PC-3 (cell line): Measurements from ENCODE around the gene NR2C2AP. TPM values are rescaled to one million over a fixed set of nuclear protein-coding genes. Genes with fewer than 3 reads are reported as not detected.

ENCODE experiments used
- ATAC-seq: fragments of 200-7000 bp; cut with Tn5 transposase; 2 replicates; pipeline ENCODE4 v1.9.1; 2020; ENCODE audit warnings: mild to moderate bottlenecking, moderate library complexity
- BruUV-seq: library from RNA; stranded (reverse); fragments of 400-500 nt; replicated peaks from 2 replicates; lab custom pipeline; 2021; lab: Mats Ljungman, UMichigan
- CTCF ChIA-PET: fragments of 300-600 bp; sonication (Branson Sonifier 250); formaldehyde crosslinking; loops from one replicate; lab custom pipeline; 2022; ENCODE audit warnings: antibody characterized with exemption; lab: Charles Lee
- POLR2A ChIA-PET: fragments of 300-600 bp; sonication (Branson Sonifier 250); formaldehyde crosslinking; loops from one replicate; lab custom pipeline; 2022; ENCODE audit warnings: antibody characterized with exemption; ENCODE audit not compliant: unreplicated experiment; lab: Charles Lee
- DNase-seq: peaks from one replicate; pipeline ENCODE4 v3.0.0-alpha.2; 2015
- H2AFZ ChIP-seq: fragments of 300-600 bp; sonication (generic); 2 replicates; pipeline ENCODE4 v1.6.0; 2016; ENCODE audit warnings: antibody characterized with exemption, low read length
- H3F3A ChIP-seq: fragments of 300-600 bp; sonication (generic); one replicate; pipeline ENCODE4 v1.6.0; 2017; ENCODE audit warnings: antibody characterized with exemption, low read length, control low read depth, mild to moderate bottlenecking; ENCODE audit not compliant: unreplicated experiment
- H3K27ac ChIP-seq: fragments of 300-600 bp; sonication (generic); 2 replicates; pipeline ENCODE4 v1.5.1; 2016; ENCODE audit warnings: mild to moderate bottlenecking, low read length
- H3K27me3 ChIP-seq: fragments of 300-600 bp; sonication (generic); 2 replicates; pipeline ENCODE4 v1.6.1; 2016; ENCODE audit warnings: low read length, mixed read lengths
- H3K36me3 ChIP-seq: fragments of 300-600 bp; sonication (generic); 2 replicates; pipeline ENCODE4 v1.6.1; 2016; ENCODE audit warnings: low read depth, mixed run types, low read length, mixed read lengths
- H3K4me1 ChIP-seq: fragments of 300-600 bp; sonication (generic); 2 replicates; pipeline ENCODE4 v1.5.1; 2016; ENCODE audit warnings: low read length; ENCODE audit not compliant: insufficient read depth
- H3K4me2 ChIP-seq: fragments of 300-600 bp; sonication (generic); 2 replicates; pipeline ENCODE4 v1.6.0; 2016; ENCODE audit warnings: low read length
- H3K4me3 ChIP-seq: fragments of 300-600 bp; sonication (generic); 2 replicates; pipeline ENCODE4 v1.5.1; 2016; ENCODE audit warnings: mild to moderate bottlenecking, low read length, mixed read lengths
- H3K79me2 ChIP-seq: fragments of 300-600 bp; sonication (generic); 2 replicates; pipeline ENCODE4 v1.6.1; 2017; ENCODE audit warnings: low read length, mixed read lengths
- H3K9ac ChIP-seq: fragments of 300-600 bp; sonication (generic); 2 replicates; pipeline ENCODE4 v1.6.0; 2016; ENCODE audit warnings: mild to moderate bottlenecking, low read length
- H3K9me2 ChIP-seq: fragments of 300-600 bp; sonication (generic); replicated peaks from 2 replicates; pipeline ENCODE4 v1.6.1; 2016; ENCODE audit warnings: mixed run types, low read length, mixed read lengths
- H3K9me3 ChIP-seq: fragments of 300-600 bp; sonication (generic); 2 replicates; pipeline ENCODE4 v1.6.1; 2016; ENCODE audit warnings: low read length, mixed read lengths
- H4K20me1 ChIP-seq: fragments of 300-600 bp; sonication (generic); 2 replicates; pipeline ENCODE4 v1.6.1; 2016; ENCODE audit warnings: low read length, mixed read lengths
- CTCF ChIP-seq: fragments of 300-600 bp; sonication (generic); conservative IDR thresholded peaks from 2 replicates; pipeline ENCODE4 v1.5.1; 2017; ENCODE audit warnings: antibody characterized with exemption, low read depth, mild to moderate bottlenecking, low read length
- EZH2 ChIP-seq: fragments of 300-600 bp; sonication (generic); IDR thresholded peaks from one replicate; pipeline ENCODE4 v1.6.1; 2017; ENCODE audit warnings: antibody characterized with exemption, mild to moderate bottlenecking, low read length; ENCODE audit not compliant: unreplicated experiment
- EZH2phosphoT487 ChIP-seq: fragments of 300-600 bp; sonication (generic); IDR thresholded peaks from 2 replicates; pipeline ENCODE4 v1.6.1; 2018; ENCODE audit warnings: mild to moderate bottlenecking, antibody characterized with exemption, low read length, borderline replicate concordance
- intact Hi-C: fragments of 100-400 bp; cut with micrococcal nuclease; formaldehyde crosslinking; loops from 2 replicates; pipeline ENCODE4 v1.9.0; 2023
- total RNA-seq: library from RNA; depleted of rRNA; stranded (reverse); fragments of >200 nt; gene quantifications from 2 replicates; pipeline ENCODE4 v1.2.3, GENCODE V29; 2014

NR2C2AP gene
- total RNA-seq, 1 experiment from 2014 or later: 39.3 TPM

GRCh38 chr19:19218911-19219310, 15.7 kb upstream of the NR2C2AP start:
- intact Hi-C loops: no loop called here
- H3K9me2 ChIP-seq: no peaks in the 10 kb centered on the region
- POLR2A ChIA-PET: no interaction called here

GRCh38 chr19:19217099-19217498, 13.9 kb upstream of the NR2C2AP start:
- H3K79me2 ChIP-seq: no peaks in the 10 kb centered on the region
- H3K27ac ChIP-seq: no peak overlapping the region
- H3K4me1 ChIP-seq: no peaks in the 10 kb centered on the region
- no peaks in the 10 kb centered on the region for H3K9me3 ChIP-seq
- ATAC-seq (peak; percentile 29; the same call in 1 of the 2 replicates), DNase-seq (peak; percentile 64)
- no peak overlapping the region for H3K9ac ChIP-seq
- ChIA-PET CTCF (no interaction called here), POLR2A (no interaction called here)
- TF ChIP-seq EZH2phosphoT487 (no peak), EZH2 (no peak), CTCF (peak; percentile 48)
- H3K4me2 ChIP-seq: no peak overlapping the region
- no peak overlapping the region for H3K4me3 ChIP-seq
- no peaks in the 10 kb centered on the region for H4K20me1 ChIP-seq
- no peaks in the 10 kb centered on the region for H3K36me3 ChIP-seq
- H2AFZ ChIP-seq: no peak overlapping the region
- no TSS peak for BruUV-seq
- peaks cover under 1% of the 10 kb centered on the region; the same call in 1 of the 2 replicates for H3K27me3 ChIP-seq
- H3F3A ChIP-seq: no peaks in the 10 kb centered on the region
- intact Hi-C loops: no loop called here
- H3K9me2 ChIP-seq: no peaks in the 10 kb centered on the region

More at GRCh38 chr19:19218911-19219310, 15.7 kb upstream of the NR2C2AP start:
- ATAC-seq (no peak), DNase-seq (no peak)
- no TSS peak for BruUV-seq
- TF ChIP-seq EZH2phosphoT487: no peak
- no peak for TF ChIP-seq CTCF
- no peak for TF ChIP-seq EZH2
- H3K9ac ChIP-seq: no peak overlapping the region
- no peaks in the 10 kb centered on the region for H3K9me3 ChIP-seq
- H3K27me3 ChIP-seq: no peaks in the 10 kb centered on the region
- H3K27ac ChIP-seq: no peak overlapping the region
- no peaks in the 10 kb centered on the region for H3K79me2 ChIP-seq
- no peak overlapping the region for H3K4me2 ChIP-seq
- H3K4me1 ChIP-seq: no peaks in the 10 kb centered on the region
- H3F3A ChIP-seq: no peaks in the 10 kb centered on the region
- CTCF ChIA-PET: no interaction called here
- no peaks in the 10 kb centered on the region for H3K36me3 ChIP-seq
- H4K20me1 ChIP-seq: no peaks in the 10 kb centered on the region
- H2AFZ ChIP-seq: no peak overlapping the region
- H3K4me3 ChIP-seq: no peak overlapping the region

GRCh38 chr19:19215792-19216191, 12.6 kb upstream of the NR2C2AP start:
- no peak overlapping the region for H2AFZ ChIP-seq
- no peaks in the 10 kb centered on the region for H3F3A ChIP-seq
- no peak overlapping the region for H3K9ac ChIP-seq
- no peaks in the 10 kb centered on the region for H4K20me1 ChIP-seq
- POLR2A ChIA-PET: no interaction called here
- DNase-seq (no peak), ATAC-seq (no peak)
- TF ChIP-seq EZH2: no peak
- no peak for TF ChIP-seq EZH2phosphoT487
- no peak for TF ChIP-seq CTCF
- no peaks in the 10 kb centered on the region for H3K4me1 ChIP-seq
- no peaks in the 10 kb centered on the region for H3K79me2 ChIP-seq
- H3K36me3 ChIP-seq: no peaks in the 10 kb centered on the region
- no peak overlapping the region for H3K27ac ChIP-seq
- H3K27me3 ChIP-seq: peaks cover 8% of the 10 kb centered on the region
- no peaks in the 10 kb centered on the region for H3K9me3 ChIP-seq
- no peaks in the 10 kb centered on the region for H3K9me2 ChIP-seq
- CTCF ChIA-PET: no interaction called here
- no peak overlapping the region for H3K4me3 ChIP-seq
- intact Hi-C loops: no loop called here
- BruUV-seq: no TSS peak
- H3K4me2 ChIP-seq: no peak overlapping the region
